DOHH2 (cell line): ENCODE measurements around the gene POU2F2.
A peak's percentile ranks its signal among the peaks of the same experiment; 100 is the strongest.

Experiments used
- H3F3A ChIP-seq: fragments of 200-600 bp; sonication (generic), shearing (Covaris generic); 2 replicates; pipeline ENCODE4 v1.6.0; 2016; ENCODE audit warnings: antibody characterized with exemption, mild to moderate bottlenecking; ENCODE audit not compliant: control insufficient read depth, insufficient read depth
- H3K27ac ChIP-seq: fragments of 200-600 bp; sonication (generic); 2 replicates; pipeline ENCODE4 v1.5.1; 2014; ENCODE audit warnings: low read depth, mild to moderate bottlenecking, low read length, moderate library complexity
- H3K27me3 ChIP-seq: fragments of 200-600 bp; sonication (generic); 2 replicates; pipeline ENCODE4 v1.6.1; 2014; ENCODE audit warnings: mild to moderate bottlenecking, low read length, mixed read lengths; ENCODE audit not compliant: control insufficient read depth
- H3K36me3 ChIP-seq: fragments of 200-600 bp; sonication (generic); 2 replicates; pipeline ENCODE4 v1.6.1; 2014; ENCODE audit warnings: mild to moderate bottlenecking, low read length, moderate library complexity, mixed read lengths; ENCODE audit not compliant: control insufficient read depth
- H3K4me1 ChIP-seq: fragments of 200-600 bp; sonication (generic); 2 replicates; pipeline ENCODE4 v1.6.1; 2014; ENCODE audit warnings: mild to moderate bottlenecking, low read length, mixed read lengths; ENCODE audit not compliant: control insufficient read depth
- H3K4me2 ChIP-seq: fragments of 200-600 bp; sonication (generic); 2 replicates; pipeline ENCODE4 v1.6.0; 2014; ENCODE audit warnings: mild to moderate bottlenecking, low read length, moderate library complexity
- H3K4me3 ChIP-seq: fragments of 200-600 bp; sonication (generic); 2 replicates; pipeline ENCODE4 v1.5.1; 2014; ENCODE audit warnings: mild to moderate bottlenecking, low read length, mixed read lengths
- H3K79me2 ChIP-seq: fragments of 200-600 bp; sonication (generic); 2 replicates; pipeline ENCODE4 v1.6.1; 2014; ENCODE audit warnings: mild to moderate bottlenecking, low read length, mixed read lengths; ENCODE audit not compliant: control insufficient read depth
- H3K9me2 ChIP-seq: fragments of 200-600 bp; sonication (generic); replicated peaks from 2 replicates; pipeline ENCODE4 v1.6.1; 2014; ENCODE audit warnings: mild to moderate bottlenecking, low read length, mixed read lengths; ENCODE audit not compliant: control insufficient read depth
- H3K9me3 ChIP-seq: fragments of 200-600 bp; sonication (generic); 2 replicates; pipeline ENCODE4 v1.6.1; 2014; ENCODE audit warnings: antibody characterized with exemption, low read length, mixed read lengths; ENCODE audit not compliant: control insufficient read depth, insufficient read depth
- H4K20me1 ChIP-seq: fragments of 200-600 bp; sonication (generic); 2 replicates; pipeline ENCODE4 v1.6.0; 2014; ENCODE audit warnings: low read depth, mild to moderate bottlenecking, antibody characterized with exemption, low read length, moderate library complexity; ENCODE audit not compliant: control insufficient read depth, insufficient read depth
- EZH2phosphoT487 ChIP-seq: fragments of 200-600 bp; sonication (generic); IDR thresholded peaks from 2 replicates; pipeline ENCODE4 v1.6.1; 2017; ENCODE audit warnings: borderline replicate concordance, mild to moderate bottlenecking, antibody characterized with exemption, low read length, moderate library complexity, mixed read lengths
- TF ChIP-seq, protein P1 (sequence below): fragments of 200-600 bp; sonication (generic); IDR thresholded peaks from one replicate; pipeline ENCODE4 v1.5.1; 2014; ENCODE audit warnings: antibody characterized with exemption, mild to moderate bottlenecking, low read depth, low read length; ENCODE audit not compliant: poor library complexity, severe bottlenecking

Gene POU2F2

DNA sequence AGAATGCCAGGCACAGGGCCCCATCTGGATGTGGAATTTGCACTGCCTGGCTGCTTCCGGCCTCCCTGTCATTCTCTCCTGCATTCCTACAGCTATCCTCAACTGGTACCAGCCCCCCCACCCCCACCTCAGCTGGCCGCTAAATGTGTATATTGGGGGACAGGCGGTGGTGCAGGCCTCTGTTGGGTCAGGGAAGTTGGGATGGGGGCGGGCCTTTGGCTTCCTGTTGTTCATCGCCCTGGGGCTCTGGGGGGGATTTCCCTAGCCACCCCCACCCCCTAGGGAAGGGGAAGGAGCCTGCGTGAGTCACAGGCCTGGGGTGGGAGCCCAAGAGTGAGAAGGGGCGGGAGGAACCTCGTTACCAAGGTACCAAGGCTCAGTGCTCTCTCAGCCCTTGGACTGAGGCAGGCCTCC, 10.6 kb downstream of the POU2F2 start:
- no peaks in the 10 kb centered on the region for H3K9me2 ChIP-seq
- H3K4me3 ChIP-seq = peak overlapping the region; percentile 73
- no peak for TF ChIP-seq EZH2phosphoT487
- TF ChIP-seq, protein P1, sequence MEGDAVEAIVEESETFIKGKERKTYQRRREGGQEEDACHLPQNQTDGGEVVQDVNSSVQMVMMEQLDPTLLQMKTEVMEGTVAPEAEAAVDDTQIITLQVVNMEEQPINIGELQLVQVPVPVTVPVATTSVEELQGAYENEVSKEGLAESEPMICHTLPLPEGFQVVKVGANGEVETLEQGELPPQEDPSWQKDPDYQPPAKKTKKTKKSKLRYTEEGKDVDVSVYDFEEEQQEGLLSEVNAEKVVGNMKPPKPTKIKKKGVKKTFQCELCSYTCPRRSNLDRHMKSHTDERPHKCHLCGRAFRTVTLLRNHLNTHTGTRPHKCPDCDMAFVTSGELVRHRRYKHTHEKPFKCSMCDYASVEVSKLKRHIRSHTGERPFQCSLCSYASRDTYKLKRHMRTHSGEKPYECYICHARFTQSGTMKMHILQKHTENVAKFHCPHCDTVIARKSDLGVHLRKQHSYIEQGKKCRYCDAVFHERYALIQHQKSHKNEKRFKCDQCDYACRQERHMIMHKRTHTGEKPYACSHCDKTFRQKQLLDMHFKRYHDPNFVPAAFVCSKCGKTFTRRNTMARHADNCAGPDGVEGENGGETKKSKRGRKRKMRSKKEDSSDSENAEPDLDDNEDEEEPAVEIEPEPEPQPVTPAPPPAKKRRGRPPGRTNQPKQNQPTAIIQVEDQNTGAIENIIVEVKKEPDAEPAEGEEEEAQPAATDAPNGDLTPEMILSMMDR = no peak
- H3K36me3 ChIP-seq = peaks cover 91% of the 10 kb centered on the region
- H3K27ac ChIP-seq = peak overlapping the region; percentile 98
- H3K4me1 ChIP-seq = peaks cover 100% of the 10 kb centered on the region
- peaks cover 62% of the 10 kb centered on the region for H3K79me2 ChIP-seq
- H3F3A ChIP-seq = peaks cover 49% of the 10 kb centered on the region
- no peaks in the 10 kb centered on the region for H3K9me3 ChIP-seq
- no peaks in the 10 kb centered on the region for H4K20me1 ChIP-seq
- H3K27me3 ChIP-seq = no peaks in the 10 kb centered on the region
- H3K4me2 ChIP-seq = peak overlapping the region; percentile 87

DNA sequence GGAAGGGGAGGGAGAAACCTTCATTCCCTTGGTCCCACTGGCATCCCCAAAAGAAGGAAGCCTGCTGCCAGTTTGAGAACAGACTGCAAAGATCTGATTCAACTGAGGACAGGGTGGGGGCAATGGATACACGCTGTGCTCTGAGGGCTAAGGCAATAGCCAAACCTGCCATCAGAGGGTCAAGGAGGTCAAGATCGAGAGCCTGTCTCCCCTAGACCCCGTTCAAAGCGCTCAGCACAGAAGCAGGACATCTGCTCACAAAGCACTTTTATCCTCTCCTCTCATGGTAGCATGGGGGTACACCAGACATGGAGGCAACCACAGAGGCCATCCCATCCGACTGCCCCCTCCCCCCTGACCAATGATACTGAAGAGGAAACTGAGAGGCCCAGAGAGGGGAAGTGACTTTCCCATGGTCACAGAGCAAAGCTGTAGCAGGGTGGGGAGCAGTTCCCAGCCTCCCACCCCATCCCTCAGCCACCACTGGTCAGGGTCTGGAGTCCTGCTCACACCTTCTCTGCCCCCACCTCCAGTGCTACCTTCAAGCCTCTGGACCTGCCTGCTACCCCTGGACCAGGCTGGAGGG, 11.1 kb downstream of the POU2F2 start:
- TF ChIP-seq EZH2phosphoT487 = no peak
- TF ChIP-seq, protein P1 = no peak
- Histone ChIP-seq H3F3A (peaks cover 54% of the 10 kb centered on the region), H3K4me3 (peak overlapping the region; percentile 73), H3K27me3 (no peaks in the 10 kb centered on the region), H3K4me2 (peak overlapping the region; percentile 87), H3K4me1 (peaks cover 100% of the 10 kb centered on the region), H3K9me3 (no peaks in the 10 kb centered on the region), H3K79me2 (peaks cover 57% of the 10 kb centered on the region), H3K27ac (peak overlapping the region; percentile 98), H3K36me3 (peaks cover 91% of the 10 kb centered on the region), H3K9me2 (no peaks in the 10 kb centered on the region), H4K20me1 (no peaks in the 10 kb centered on the region)

DNA sequence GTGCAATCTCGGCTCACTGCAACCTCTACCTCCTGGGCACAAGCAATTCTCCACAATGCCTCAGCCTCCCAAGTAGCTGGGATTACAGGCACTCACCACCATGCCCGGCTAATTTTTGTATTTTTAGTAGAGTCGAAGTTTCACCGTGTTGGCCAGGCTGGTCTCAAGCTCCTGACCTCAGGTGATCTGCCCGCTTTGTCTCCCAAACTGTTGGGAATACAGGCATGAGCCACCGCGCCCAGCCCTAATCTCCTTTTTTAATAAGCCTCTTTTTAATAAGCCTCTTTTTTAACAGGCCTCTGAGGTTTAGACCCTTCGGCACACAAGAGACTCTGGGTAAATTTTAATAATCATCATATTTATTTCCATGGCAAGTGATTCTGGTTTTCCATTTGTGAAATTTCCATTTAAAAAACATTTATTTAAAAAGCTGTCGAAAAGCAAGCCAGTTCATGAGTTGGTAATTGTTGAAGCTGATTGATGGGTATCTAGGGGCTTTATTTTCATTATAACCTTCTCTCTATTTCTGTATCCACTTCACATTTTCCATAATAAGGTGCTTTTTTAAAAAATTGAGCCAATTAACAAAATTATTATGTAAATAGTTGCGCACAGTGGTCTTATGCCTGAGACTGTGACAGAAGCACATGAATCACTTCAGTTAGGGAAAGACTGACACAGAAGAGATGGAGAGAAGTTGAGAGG, 11.8 kb downstream of the POU2F2 start:
- Histone ChIP-seq H3K9me3 (no peaks in the 10 kb centered on the region), H3K79me2 (peaks cover 50% of the 10 kb centered on the region), H3K27me3 (no peaks in the 10 kb centered on the region), H3K27ac (peak overlapping the region; percentile 98), H3K4me2 (peak overlapping the region; percentile 87), H3K4me1 (peaks cover 100% of the 10 kb centered on the region), H4K20me1 (no peaks in the 10 kb centered on the region), H3K9me2 (no peaks in the 10 kb centered on the region), H3F3A (peaks cover 61% of the 10 kb centered on the region), H3K36me3 (peaks cover 92% of the 10 kb centered on the region), H3K4me3 (no peak overlapping the region)
- TF ChIP-seq, protein P1 = no peak
- no peak for TF ChIP-seq EZH2phosphoT487
